Gastrocnemius medialis (tissue), 4 donors: ENCODE measurements around the gene LPGAT1. TPM values are rescaled to one million over a fixed set of nuclear protein-coding genes. Genes with fewer than 3 reads are reported as not detected.

Experiments
- ATAC-seq, 2 donors: fragments of 150-250 bp; one replicate each; pipeline ENCODE4 v1.9.1; 2016
- DNase-seq, 2 donors: peaks; one replicate each; pipeline ENCODE4 v3.0.0-alpha.2; 2019
- H3K27ac ChIP-seq, 4 donors: fragments of 200-600 bp; sonication (generic); 1 replicate in 1 of 4; 2 replicates in 3 of 4; pipeline ENCODE4 v1.5.1; 2016 to 2018; ENCODE audit warnings: mild to moderate bottlenecking in 2 of 4, moderate library complexity in 1 of 4
- H3K27me3 ChIP-seq, 3 donors: fragments of 200-600 bp; sonication (generic) in 2 of 3; 1 replicate in 1 of 3; 2 replicates in 2 of 3; pipeline versions ENCODE4 v1.5.1 to v1.6.0; 2016 to 2019; ENCODE audit warnings: mild to moderate bottlenecking in 1 of 3, moderate library complexity in 1 of 3
- H3K36me3 ChIP-seq, 2 donors: fragments of 200-600 bp; sonication (generic) in 1 of 2; one replicate each; pipeline ENCODE4 v1.5.1; 2017 to 2018
- H3K4me1 ChIP-seq, 2 donors: fragments of 200-600 bp; sonication (generic) in 1 of 2; one replicate each; pipeline ENCODE4 v1.5.1; 2016 to 2017; ENCODE audit warnings: mild to moderate bottlenecking in 2 of 2
- H3K4me3 ChIP-seq, 4 donors: fragments of 200-600 bp; sonication (generic) in 3 of 4; 1 replicate in 1 of 4; 2 replicates in 3 of 4; pipeline ENCODE4 v1.5.1; 2016 to 2019; ENCODE audit warnings: mild to moderate bottlenecking in 2 of 4
- H3K9me3 ChIP-seq, 3 donors: fragments of 200-600 bp; sonication (generic) in 2 of 3; 1 replicate in 1 of 3; 2 replicates in 2 of 3; pipeline ENCODE4 v1.5.1; 2016 to 2019
- CTCF ChIP-seq, 5 experiments: fragments of 450-650 bp in 3 of 5; fragments of 200-600 bp in 2 of 5; sonication (generic) in 2 of 5; IDR thresholded peaks in 4 of 5; conservative IDR thresholded peaks in 1 of 5; 1 replicate in 4 of 5; 2 replicates in 1 of 5; pipeline ENCODE4 v1.5.1; 2016 to 2019; ENCODE audit warnings: antibody characterized with exemption in 5 of 5, mild to moderate bottlenecking in 3 of 5, moderate library complexity in 3 of 5
- POLR2A ChIP-seq, 2 donors: fragments of 450-650 bp; IDR thresholded peaks; one replicate each; pipeline ENCODE4 v1.6.1; 2017; ENCODE audit warnings: antibody characterized with exemption in 2 of 2, mild to moderate bottlenecking in 2 of 2, moderate library complexity in 2 of 2
- in situ Hi-C, 4 donors: fragments of 200-750 bp; cut with MboI; loops; one replicate each; pipeline versions ENCODE4 v1.15.0 to v1.8.0; 2017; ENCODE audit warnings: low sequenced_read_pairs in 4 of 4
- intact Hi-C: fragments of 100-400 bp; cut with DNase I; formaldehyde crosslinking; loops from one replicate; pipeline ENCODE4 v1.15.1; 2023; ENCODE audit warnings: low total_unique reads
- total RNA-seq, 4 donors: library from RNA; depleted of rRNA; stranded (reverse); fragments of >200 nt; gene quantifications; one replicate each; pipeline versions ENCODE4 v1.1.0 to v1.2.3, GENCODE V29; 2016

LPGAT1 gene
- total RNA-seq, 4 donors from 2014 or later, result 11.2 to 51.4 (median 21.5) TPM

GRCh38 chr1:211751438-211751837 lies 79.1 kb downstream of the LPGAT1 start:
- ATAC-seq (no peak), DNase-seq (no peak)
- Histone ChIP-seq H3K27me3 (no peaks in the 10 kb centered on the region), H3K36me3 (peaks cover 0 to 36% of the 10 kb centered on the region in 2 donors), H3K4me3 (no peak overlapping the region), H3K9me3 (no peaks in the 10 kb centered on the region), H3K27ac (no peak overlapping the region), H3K4me1 (no peaks in the 10 kb centered on the region)
- intact Hi-C loops (no loop called here), in situ Hi-C loops (no loop called here)
- TF ChIP-seq CTCF (IDR thresholded peaks at IDR 0.05 in 4 of 5, conservative IDR thresholded peaks at IDR 0.05 in 1 of 5) (no peak), POLR2A (IDR thresholded peaks at IDR 0.05) (no peak)

- intact Hi-C loops, result no loop called here
- no peaks in the 10 kb centered on the region for H3K4me1 ChIP-seq
- in situ Hi-C loops, result no loop called here
- H3K27me3 ChIP-seq, result no peaks in the 10 kb centered on the region
- ATAC-seq (no peak), DNase-seq (no peak)
- peaks cover 0 to 36% of the 10 kb centered on the region in 2 donors for H3K36me3 ChIP-seq
- H3K4me3 ChIP-seq, result no peak overlapping the region
- H3K9me3 ChIP-seq, result no peaks in the 10 kb centered on the region
- no peak overlapping the region for H3K27ac ChIP-seq
- TF ChIP-seq POLR2A (IDR thresholded peaks at IDR 0.05), result no peak
Measured at GRCh38 chr1:211750599-211750998, 80.0 kb downstream of the LPGAT1 start.

GRCh38 chr1:211749251-211749650 lies 81.3 kb downstream of the LPGAT1 start:
- no peak overlapping the region for H3K27ac ChIP-seq
- H3K4me1 ChIP-seq, result no peaks in the 10 kb centered on the region
- in situ Hi-C loops (no loop called here), intact Hi-C loops (no loop called here)
- no peaks in the 10 kb centered on the region for H3K9me3 ChIP-seq
- H3K27me3 ChIP-seq, result no peaks in the 10 kb centered on the region
- no peak overlapping the region for H3K4me3 ChIP-seq
- no peak for DNase-seq
- no peak for ATAC-seq
- peaks cover 0 to 36% of the 10 kb centered on the region in 2 donors for H3K36me3 ChIP-seq
- TF ChIP-seq POLR2A (IDR thresholded peaks at IDR 0.05), result no peak
- no peak for TF ChIP-seq CTCF (IDR thresholded peaks at IDR 0.05 in 4 of 5, conservative IDR thresholded peaks at IDR 0.05 in 1 of 5)

DNA sequence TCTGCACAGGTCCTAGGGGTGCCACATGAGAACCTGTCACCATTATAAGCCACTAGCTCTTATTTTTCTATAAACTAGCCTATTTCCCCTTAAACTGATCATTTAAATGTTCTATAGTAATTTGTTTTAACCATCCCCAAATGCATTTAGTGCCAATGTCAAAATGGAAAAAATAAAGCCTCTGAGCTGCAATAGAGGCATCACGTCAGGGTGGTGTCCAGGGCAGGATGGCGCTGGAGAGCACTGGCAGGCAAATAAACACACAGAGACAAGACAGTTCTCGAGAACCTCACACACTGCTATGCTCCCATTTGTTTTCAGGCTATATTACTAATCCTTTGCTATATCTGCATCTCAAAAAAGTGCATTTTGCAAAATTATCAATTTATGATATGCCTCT lies 81.8 kb downstream of the LPGAT1 start:
- TF ChIP-seq CTCF (IDR thresholded peaks at IDR 0.05 in 4 of 5, conservative IDR thresholded peaks at IDR 0.05 in 1 of 5), result no peak
- no peak for TF ChIP-seq POLR2A (IDR thresholded peaks at IDR 0.05)
- Histone ChIP-seq H3K4me3 (no peak overlapping the region), H3K9me3 (no peaks in the 10 kb centered on the region), H3K36me3 (peaks cover 0 to 36% of the 10 kb centered on the region in 2 donors), H3K27ac (no peak overlapping the region), H3K27me3 (no peaks in the 10 kb centered on the region), H3K4me1 (no peaks in the 10 kb centered on the region)
- in situ Hi-C loops (no loop called here), intact Hi-C loops (no loop called here)
- ATAC-seq, result no peak
- no peak for DNase-seq

GRCh38 chr1:211742889-211743529 lies 87.6 kb downstream of the LPGAT1 start:
- ATAC-seq, result no peak
- DNase-seq, result no peak
- H3K4me1 ChIP-seq, result no peaks in the 10 kb centered on the region
- intact Hi-C loops (no loop called here), in situ Hi-C loops (no loop called here)
- no peaks in the 10 kb centered on the region for H3K9me3 ChIP-seq
- H3K27me3 ChIP-seq, result no peaks in the 10 kb centered on the region
- peaks cover 0 to 8% of the 10 kb centered on the region in 2 donors for H3K36me3 ChIP-seq
- H3K27ac ChIP-seq, result no peak overlapping the region
- H3K4me3 ChIP-seq, result no peak overlapping the region
- no peak for TF ChIP-seq CTCF (IDR thresholded peaks at IDR 0.05 in 4 of 5, conservative IDR thresholded peaks at IDR 0.05 in 1 of 5)
- TF ChIP-seq POLR2A (IDR thresholded peaks at IDR 0.05), result no peak
